WTC11 (cell line): ENCODE results near the gene STX4. TPM values are rescaled to one million over a fixed set of nuclear protein-coding genes. Genes with fewer than 3 reads are reported as not detected.

Source experiments
- ATAC-seq: fragments of 200-7000 bp; cut with Tn5 transposase; 2 replicates; pipeline ENCODE4 v1.10.0; 2021; ENCODE audit warnings: mild to moderate bottlenecking, moderate library complexity
- CTCF ChIA-PET: fragments of 300-600 bp; sonication (Branson Sonifier 250); formaldehyde crosslinking; loops from one replicate; lab custom pipeline; 2021; ENCODE audit warnings: antibody characterized with exemption; lab: Charles Lee
- POLR2A ChIA-PET: fragments of 350-600 bp; sonication (Branson Sonifier 250); formaldehyde crosslinking; loops from one replicate; lab custom pipeline; 2021; ENCODE audit warnings: antibody characterized with exemption; lab: Charles Lee
- DNase-seq: peaks from one replicate; pipeline ENCODE4 v3.0.0; 2021; ENCODE audit warnings: low spot score
- H3K27ac Mint-ChIP-seq: 2 replicates; pipeline ENCODE4 v1.8.0; 2021; ENCODE audit warnings: mixed read lengths
- H3K27me3 Mint-ChIP-seq: 2 replicates; pipeline ENCODE4 v1.8.0; 2021; ENCODE audit warnings: low read depth, mild to moderate bottlenecking, moderate library complexity, mixed read lengths
- H3K36me3 Mint-ChIP-seq: 2 replicates; pipeline ENCODE4 v1.8.0; 2021; ENCODE audit warnings: mixed read lengths
- H3K4me1 Mint-ChIP-seq: 2 replicates; pipeline ENCODE4 v1.8.0; 2022; ENCODE audit warnings: mixed read lengths
- H3K4me3 Mint-ChIP-seq: 2 replicates; pipeline ENCODE4 v1.8.0; 2021; ENCODE audit warnings: mild to moderate bottlenecking, moderate library complexity, mixed read lengths
- H3K9me3 Mint-ChIP-seq: 2 replicates; pipeline ENCODE4 v1.8.0; 2021; ENCODE audit warnings: mixed read lengths
- ATF2 ChIP-seq: sonication (generic); formaldehyde crosslinking; IDR thresholded peaks from 2 replicates; pipeline ENCODE4 v1.8.1; 2022; ENCODE audit warnings: low read depth, missing genetic modification reagents, borderline replicate concordance
- E2F1 ChIP-seq: sonication (generic); formaldehyde crosslinking; IDR thresholded peaks from 2 replicates; pipeline ENCODE4 v1.8.0; 2022; ENCODE audit warnings: mild to moderate bottlenecking, missing genetic modification reagents
- E2F5 ChIP-seq: sonication (generic); formaldehyde crosslinking; IDR thresholded peaks from 2 replicates; pipeline ENCODE4 v1.8.1; 2022; ENCODE audit warnings: mild to moderate bottlenecking, moderate library complexity, missing genetic modification reagents
- ELF4 ChIP-seq: sonication (generic); formaldehyde crosslinking; IDR thresholded peaks from 2 replicates; pipeline ENCODE4 v1.8.1; 2022; ENCODE audit warnings: low read depth, mild to moderate bottlenecking, moderate library complexity, missing genetic modification reagents
- ESRRA ChIP-seq: sonication (generic); formaldehyde crosslinking; IDR thresholded peaks from 2 replicates; pipeline ENCODE4 v1.8.1; 2022; ENCODE audit warnings: mild to moderate bottlenecking, missing genetic modification reagents, borderline replicate concordance
- HMGA2 ChIP-seq: fragments of 250-450 bp; sonication (Bioruptor Pico); IDR thresholded peaks from 2 replicates; pipeline ENCODE4 v1.4.0; 2021; ENCODE audit warnings: mild to moderate bottlenecking, moderate library complexity
- IRF2 ChIP-seq: sonication (generic); formaldehyde crosslinking; IDR thresholded peaks from 2 replicates; pipeline ENCODE4 v1.8.0; 2022; ENCODE audit warnings: low read depth, missing genetic modification reagents, borderline replicate concordance
- MAX ChIP-seq: sonication (generic); formaldehyde crosslinking; IDR thresholded peaks from 2 replicates; pipeline ENCODE4 v1.8.0; 2022; ENCODE audit warnings: mild to moderate bottlenecking, missing genetic modification reagents
- MXD4 ChIP-seq: fragments of 250-450 bp; sonication (Bioruptor Pico); IDR thresholded peaks from 2 replicates; pipeline ENCODE4 v1.8.0; 2021; ENCODE audit warnings: mild to moderate bottlenecking, moderate library complexity, borderline replicate concordance
- NR1H2 ChIP-seq: sonication (generic); formaldehyde crosslinking; IDR thresholded peaks from 2 replicates; pipeline ENCODE4 v1.9.0; 2021; ENCODE audit warnings: mild to moderate bottlenecking, moderate library complexity, missing genetic modification reagents
- NR2C2 ChIP-seq: sonication (generic); formaldehyde crosslinking; IDR thresholded peaks from 2 replicates; pipeline ENCODE4 v1.8.0; 2022; ENCODE audit warnings: mild to moderate bottlenecking, missing genetic modification reagents
- NR3C1 ChIP-seq: sonication (generic); formaldehyde crosslinking; conservative IDR thresholded peaks from 2 replicates; pipeline ENCODE4 v1.8.1; 2023; ENCODE audit warnings: low read depth, mild to moderate bottlenecking, missing genetic modification reagents
- RORB ChIP-seq: fragments of 250-450 bp; sonication (Bioruptor Pico); IDR thresholded peaks from 2 replicates; pipeline ENCODE4 v1.9.0; 2021; ENCODE audit warnings: mild to moderate bottlenecking
- SMAD3 ChIP-seq: sonication (generic); formaldehyde crosslinking; IDR thresholded peaks from 2 replicates; pipeline ENCODE4 v1.8.0; 2022; ENCODE audit warnings: missing genetic modification reagents, mild to moderate bottlenecking, borderline replicate concordance
- SMAD4 ChIP-seq: sonication (generic); formaldehyde crosslinking; IDR thresholded peaks from 2 replicates; pipeline ENCODE4 v1.8.0; 2022; ENCODE audit warnings: mild to moderate bottlenecking, missing genetic modification reagents
- SOX15 ChIP-seq: fragments of 250-450 bp; sonication (Bioruptor Pico); IDR thresholded peaks from 2 replicates; pipeline ENCODE4 v1.9.0; 2021; ENCODE audit warnings: mild to moderate bottlenecking
- TEAD1 ChIP-seq: sonication (generic); formaldehyde crosslinking; IDR thresholded peaks from 2 replicates; pipeline ENCODE4 v1.8.0; 2022; ENCODE audit warnings: mild to moderate bottlenecking, missing genetic modification reagents
- ZNF219 ChIP-seq: sonication (generic); formaldehyde crosslinking; IDR thresholded peaks from 2 replicates; pipeline ENCODE4 v1.8.0; 2023; ENCODE audit warnings: missing genetic modification reagents, mild to moderate bottlenecking, borderline replicate concordance
- ZNF232 ChIP-seq: sonication (generic); formaldehyde crosslinking; IDR thresholded peaks from 2 replicates; pipeline ENCODE4 v1.8.0; 2022; ENCODE audit warnings: mild to moderate bottlenecking, missing genetic modification reagents
- ZNF281 ChIP-seq: sonication (generic); formaldehyde crosslinking; IDR thresholded peaks from 2 replicates; pipeline ENCODE4 v1.8.0; 2023; ENCODE audit warnings: mild to moderate bottlenecking, missing genetic modification reagents
- ZNF532 ChIP-seq: fragments of 250-450 bp; sonication (Bioruptor Pico); IDR thresholded peaks from 2 replicates; pipeline ENCODE4 v1.9.0; 2021; ENCODE audit warnings: mild to moderate bottlenecking, borderline replicate concordance
- total RNA-seq: library from RNA; stranded (reverse); gene quantifications from 3 replicates; pipeline ENCODE4 v1.2.3, GENCODE V29; 2021

STX4 gene
- total RNA-seq, 1 experiment from 2014 or later: 38.4 TPM

GRCh38 chr16:31006589-31006988 lies 26.8 kb upstream of the STX4 start:
- ChIA-PET POLR2A (no interaction called here), CTCF (no interaction called here)
- no peak overlapping the region for H3K27ac Mint-ChIP-seq
- H3K4me1 Mint-ChIP-seq: peaks cover 24% of the 10 kb centered on the region
- no peaks in the 10 kb centered on the region for H3K9me3 Mint-ChIP-seq
- DNase-seq (no peak), ATAC-seq (no peak)
- no peak for TF ChIP-seq E2F1
- no peak for TF ChIP-seq SOX15 (CRISPR knock-in tag)
- no peak overlapping the region for H3K4me3 Mint-ChIP-seq
- H3K36me3 Mint-ChIP-seq: no peaks in the 10 kb centered on the region
- H3K27me3 Mint-ChIP-seq: peaks cover 6% of the 10 kb centered on the region

GRCh38 chr16:31007684-31008083 lies 25.7 kb upstream of the STX4 start:
- POLR2A ChIA-PET: interaction anchor here (0.6 kb wide), 1 partner anchor 30 kb away, joined by 4 read pairs; no protein-coding TSS in a partner anchor
- ATAC-seq (no peak), DNase-seq (no peak)
- CTCF ChIA-PET: no interaction called here
- no peaks in the 10 kb centered on the region for H3K9me3 Mint-ChIP-seq
- H3K36me3 Mint-ChIP-seq: no peaks in the 10 kb centered on the region
- H3K27ac Mint-ChIP-seq: no peak overlapping the region
- H3K27me3 Mint-ChIP-seq: peaks cover 16% of the 10 kb centered on the region
- H3K4me3 Mint-ChIP-seq: no peak overlapping the region
- H3K4me1 Mint-ChIP-seq: peaks cover 24% of the 10 kb centered on the region
- TF ChIP-seq NR3C1 (CRISPR knock-in tag) (no peak), ZNF232 (no peak), SMAD4 (CRISPR knock-in tag) (no peak), ATF2 (CRISPR knock-in tag) (no peak), MXD4 (CRISPR knock-in tag) (no peak), ZNF281 (CRISPR knock-in tag) (no peak), TEAD1 (no peak), IRF2 (CRISPR knock-in tag) (no peak), SMAD3 (CRISPR knock-in tag) (no peak), MAX (no peak), NR1H2 (CRISPR knock-in tag) (no peak), ZNF532 (CRISPR knock-in tag) (no peak), NR2C2 (CRISPR knock-in tag) (no peak), ESRRA (CRISPR knock-in tag) (no peak), ZNF219 (no peak), E2F5 (CRISPR knock-in tag) (no peak), ELF4 (no peak), HMGA2 (CRISPR knock-in tag) (no peak), RORB (CRISPR knock-in tag) (no peak)
